ENCODE results near the gene FIBIN.

DNA sequence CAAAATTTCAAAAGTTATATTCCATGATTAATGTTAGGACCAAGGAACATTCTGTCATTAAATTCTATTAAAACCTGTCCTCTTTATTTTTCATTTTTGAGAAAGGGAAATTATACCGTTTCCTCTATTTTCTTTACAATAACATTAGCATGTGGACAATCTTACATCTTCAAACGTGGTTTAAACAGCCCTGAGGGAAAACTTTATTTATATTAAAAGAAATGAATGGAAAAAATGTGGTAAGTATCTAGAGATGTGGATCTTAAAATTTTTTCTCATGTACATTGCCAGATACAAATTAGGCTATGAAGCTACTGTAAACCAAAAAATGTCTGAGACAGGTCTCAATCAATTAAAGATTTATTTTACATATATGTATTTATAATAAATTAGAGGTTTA lies 18.9 kb upstream of the FIBIN start:
- TF ChIP-seq EZH2 (IDR thresholded peaks at IDR 0.05; ENCODE audit: borderline replicate concordance, low read depth, low read length, severe bottlenecking), result no peak
- TF ChIP-seq, protein P1, sequence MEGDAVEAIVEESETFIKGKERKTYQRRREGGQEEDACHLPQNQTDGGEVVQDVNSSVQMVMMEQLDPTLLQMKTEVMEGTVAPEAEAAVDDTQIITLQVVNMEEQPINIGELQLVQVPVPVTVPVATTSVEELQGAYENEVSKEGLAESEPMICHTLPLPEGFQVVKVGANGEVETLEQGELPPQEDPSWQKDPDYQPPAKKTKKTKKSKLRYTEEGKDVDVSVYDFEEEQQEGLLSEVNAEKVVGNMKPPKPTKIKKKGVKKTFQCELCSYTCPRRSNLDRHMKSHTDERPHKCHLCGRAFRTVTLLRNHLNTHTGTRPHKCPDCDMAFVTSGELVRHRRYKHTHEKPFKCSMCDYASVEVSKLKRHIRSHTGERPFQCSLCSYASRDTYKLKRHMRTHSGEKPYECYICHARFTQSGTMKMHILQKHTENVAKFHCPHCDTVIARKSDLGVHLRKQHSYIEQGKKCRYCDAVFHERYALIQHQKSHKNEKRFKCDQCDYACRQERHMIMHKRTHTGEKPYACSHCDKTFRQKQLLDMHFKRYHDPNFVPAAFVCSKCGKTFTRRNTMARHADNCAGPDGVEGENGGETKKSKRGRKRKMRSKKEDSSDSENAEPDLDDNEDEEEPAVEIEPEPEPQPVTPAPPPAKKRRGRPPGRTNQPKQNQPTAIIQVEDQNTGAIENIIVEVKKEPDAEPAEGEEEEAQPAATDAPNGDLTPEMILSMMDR (IDR thresholded peaks at IDR 0.05; ENCODE audit: borderline replicate concordance, extremely low read depth, low read length, poor library complexity, severe bottlenecking), result no peak
